WTC11 (cell line): ENCODE data around the gene NIF3L1. TPM values are rescaled to one million over a fixed set of nuclear protein-coding genes. Genes with fewer than 3 reads are reported as not detected.

ENCODE experiments used
- ATAC-seq: fragments of 200-7000 bp; cut with Tn5 transposase; 2 replicates; pipeline ENCODE4 v1.10.0; 2021; ENCODE audit warnings: mild to moderate bottlenecking, moderate library complexity
- CTCF ChIA-PET: fragments of 300-600 bp; sonication (Branson Sonifier 250); formaldehyde crosslinking; loops from one replicate; lab custom pipeline; 2021; ENCODE audit warnings: antibody characterized with exemption; lab: Charles Lee
- POLR2A ChIA-PET: fragments of 350-600 bp; sonication (Branson Sonifier 250); formaldehyde crosslinking; loops from one replicate; lab custom pipeline; 2021; ENCODE audit warnings: antibody characterized with exemption; lab: Charles Lee
- DNase-seq: peaks from one replicate; pipeline ENCODE4 v3.0.0; 2021; ENCODE audit warnings: low spot score
- H3K27ac Mint-ChIP-seq: 2 replicates; pipeline ENCODE4 v1.8.0; 2021; ENCODE audit warnings: mixed read lengths
- H3K27me3 Mint-ChIP-seq: 2 replicates; pipeline ENCODE4 v1.8.0; 2021; ENCODE audit warnings: low read depth, mild to moderate bottlenecking, moderate library complexity, mixed read lengths
- H3K36me3 Mint-ChIP-seq: 2 replicates; pipeline ENCODE4 v1.8.0; 2021; ENCODE audit warnings: mixed read lengths
- H3K4me1 Mint-ChIP-seq: 2 replicates; pipeline ENCODE4 v1.8.0; 2022; ENCODE audit warnings: mixed read lengths
- H3K4me3 Mint-ChIP-seq: 2 replicates; pipeline ENCODE4 v1.8.0; 2021; ENCODE audit warnings: mild to moderate bottlenecking, moderate library complexity, mixed read lengths
- H3K9me3 Mint-ChIP-seq: 2 replicates; pipeline ENCODE4 v1.8.0; 2021; ENCODE audit warnings: mixed read lengths
- ATF3 ChIP-seq: sonication (generic); formaldehyde crosslinking; conservative IDR thresholded peaks from 2 replicates; pipeline ENCODE4 v1.8.1; 2022; ENCODE audit warnings: mild to moderate bottlenecking, missing genetic modification reagents
- CBFB ChIP-seq: sonication (generic); formaldehyde crosslinking; IDR thresholded peaks from 2 replicates; pipeline ENCODE4 v1.8.1; 2022; ENCODE audit warnings: mild to moderate bottlenecking, low read depth, missing genetic modification reagents
- CREM ChIP-seq: sonication (generic); formaldehyde crosslinking; IDR thresholded peaks from 2 replicates; pipeline ENCODE4 v1.8.1; 2022; ENCODE audit warnings: mild to moderate bottlenecking, missing genetic modification reagents, moderate library complexity
- E2F5 ChIP-seq: sonication (generic); formaldehyde crosslinking; IDR thresholded peaks from 2 replicates; pipeline ENCODE4 v1.8.1; 2022; ENCODE audit warnings: mild to moderate bottlenecking, moderate library complexity, missing genetic modification reagents
- EMX1 ChIP-seq: fragments of 250-450 bp; sonication (Bioruptor Pico); IDR thresholded peaks from 2 replicates; pipeline ENCODE4 v1.8.0; 2021; ENCODE audit warnings: mild to moderate bottlenecking
- ERG ChIP-seq: fragments of 250-450 bp; sonication (Bioruptor Pico); IDR thresholded peaks from 2 replicates; pipeline ENCODE4 v1.8.0; 2021; ENCODE audit warnings: mild to moderate bottlenecking
- ETV6 ChIP-seq: sonication (generic); formaldehyde crosslinking; IDR thresholded peaks from 2 replicates; pipeline ENCODE4 v1.8.1; 2022; ENCODE audit warnings: mild to moderate bottlenecking, missing genetic modification reagents
- FOXJ3 ChIP-seq: sonication (generic); formaldehyde crosslinking; IDR thresholded peaks from 2 replicates; pipeline ENCODE4 v1.9.0; 2021; ENCODE audit warnings: missing genetic modification reagents, mild to moderate bottlenecking, borderline replicate concordance
- FOXK1 ChIP-seq: sonication (generic); formaldehyde crosslinking; IDR thresholded peaks from 2 replicates; pipeline ENCODE4 v1.8.0; 2022; ENCODE audit warnings: mild to moderate bottlenecking, moderate library complexity, missing genetic modification reagents
- FOXP1 ChIP-seq: sonication (generic); formaldehyde crosslinking; IDR thresholded peaks from 2 replicates; pipeline ENCODE4 v1.8.0; 2022; ENCODE audit warnings: missing genetic modification reagents, mild to moderate bottlenecking, moderate library complexity, borderline replicate concordance
- GTF2I ChIP-seq: fragments of 250-450 bp; sonication (Bioruptor Pico); conservative IDR thresholded peaks from 2 replicates; pipeline ENCODE4 v1.4.0; 2021; ENCODE audit warnings: mild to moderate bottlenecking
- IRF2 ChIP-seq: sonication (generic); formaldehyde crosslinking; IDR thresholded peaks from 2 replicates; pipeline ENCODE4 v1.8.0; 2022; ENCODE audit warnings: low read depth, missing genetic modification reagents, borderline replicate concordance
- MAX ChIP-seq: sonication (generic); formaldehyde crosslinking; IDR thresholded peaks from 2 replicates; pipeline ENCODE4 v1.8.0; 2022; ENCODE audit warnings: mild to moderate bottlenecking, missing genetic modification reagents
- NFATC4 ChIP-seq: fragments of 250-450 bp; sonication (Bioruptor Pico); IDR thresholded peaks from 2 replicates; pipeline ENCODE4 v1.9.0; 2021; ENCODE audit warnings: mild to moderate bottlenecking
- NFE2L1 ChIP-seq: sonication (generic); formaldehyde crosslinking; IDR thresholded peaks from 2 replicates; pipeline ENCODE4 v1.8.1; 2023; ENCODE audit warnings: missing genetic modification reagents
- OVOL2 ChIP-seq: fragments of 250-450 bp; sonication (Bioruptor Pico); IDR thresholded peaks from 2 replicates; pipeline ENCODE4 v1.9.0; 2021; ENCODE audit warnings: mild to moderate bottlenecking, borderline replicate concordance
- RELA ChIP-seq: sonication (generic); formaldehyde crosslinking; IDR thresholded peaks from 2 replicates; pipeline ENCODE4 v1.8.1; 2022; ENCODE audit warnings: missing genetic modification reagents, mild to moderate bottlenecking, borderline replicate concordance
- RORB ChIP-seq: fragments of 250-450 bp; sonication (Bioruptor Pico); IDR thresholded peaks from 2 replicates; pipeline ENCODE4 v1.9.0; 2021; ENCODE audit warnings: mild to moderate bottlenecking
- SOX15 ChIP-seq: fragments of 250-450 bp; sonication (Bioruptor Pico); IDR thresholded peaks from 2 replicates; pipeline ENCODE4 v1.9.0; 2021; ENCODE audit warnings: mild to moderate bottlenecking
- SP1 ChIP-seq: sonication (generic); formaldehyde crosslinking; conservative IDR thresholded peaks from 2 replicates; pipeline ENCODE4 v1.8.1; 2022; ENCODE audit warnings: missing genetic modification reagents
- TCF7 ChIP-seq: sonication (generic); formaldehyde crosslinking; IDR thresholded peaks from 2 replicates; pipeline ENCODE4 v1.8.0; 2022; ENCODE audit warnings: mild to moderate bottlenecking, low read depth, missing genetic modification reagents, moderate library complexity
- TEAD1 ChIP-seq: sonication (generic); formaldehyde crosslinking; IDR thresholded peaks from 2 replicates; pipeline ENCODE4 v1.8.0; 2022; ENCODE audit warnings: mild to moderate bottlenecking, missing genetic modification reagents
- ZMAT4 ChIP-seq: fragments of 250-450 bp; sonication (Bioruptor Pico); IDR thresholded peaks from 2 replicates; pipeline ENCODE4 v1.9.0; 2021; ENCODE audit warnings: mild to moderate bottlenecking
- ZNF263 ChIP-seq: sonication (generic); formaldehyde crosslinking; IDR thresholded peaks from 2 replicates; pipeline ENCODE4 v1.8.1; 2022; ENCODE audit warnings: low read depth, mild to moderate bottlenecking, moderate library complexity, missing genetic modification reagents
- ZNF281 ChIP-seq: sonication (generic); formaldehyde crosslinking; IDR thresholded peaks from 2 replicates; pipeline ENCODE4 v1.8.0; 2023; ENCODE audit warnings: mild to moderate bottlenecking, missing genetic modification reagents
- ZNF317 ChIP-seq: sonication (generic); formaldehyde crosslinking; IDR thresholded peaks from 2 replicates; pipeline ENCODE4 v1.8.1; 2023; ENCODE audit warnings: low read depth, mild to moderate bottlenecking, moderate library complexity, missing genetic modification reagents, borderline replicate concordance
- ZNF416 ChIP-seq: fragments of 250-450 bp; sonication (Bioruptor Pico); IDR thresholded peaks from 2 replicates; pipeline ENCODE4 v1.9.0; 2021; ENCODE audit warnings: mild to moderate bottlenecking, inconsistent platforms
- ZNF671 ChIP-seq: fragments of 250-450 bp; sonication (Bioruptor Pico); IDR thresholded peaks from 2 replicates; pipeline ENCODE4 v1.8.0; 2021; ENCODE audit warnings: mild to moderate bottlenecking
- total RNA-seq: library from RNA; stranded (reverse); gene quantifications from 3 replicates; pipeline ENCODE4 v1.2.3, GENCODE V29; 2021

The NIF3L1 gene
- total RNA-seq, 1 experiment from 2014 or later = 49.1 TPM

- H3K27me3 Mint-ChIP-seq = no peaks in the 10 kb centered on the region
- H3K9me3 Mint-ChIP-seq = no peaks in the 10 kb centered on the region
- peaks cover 14% of the 10 kb centered on the region for H3K36me3 Mint-ChIP-seq
- no peak for DNase-seq
- peak overlapping the region; percentile 15; the same call in 1 of the 2 replicates for H3K27ac Mint-ChIP-seq
- ATAC-seq = no peak
- POLR2A ChIA-PET = interaction anchor here (0.6 to 0.9 kb wide), 2 partner anchors 17 to 350 kb away, joined by 3 read pairs; no protein-coding TSS in a partner anchor
- H3K4me1 Mint-ChIP-seq = peaks cover 3% of the 10 kb centered on the region; the same call in 1 of the 2 replicates
- no peak overlapping the region for H3K4me3 Mint-ChIP-seq
- CTCF ChIA-PET = interaction anchor here (1.5 kb wide), 1 partner anchor 363 kb away, joined by 5 read pairs; no protein-coding TSS in a partner anchor
- TF ChIP-seq SP1 (no peak), MAX (no peak), FOXK1 (no peak), ZNF671 (CRISPR knock-in tag) (no peak), IRF2 (CRISPR knock-in tag) (no peak), SOX15 (no peak), RORB (CRISPR knock-in tag) (no peak), TCF7 (CRISPR knock-in tag) (no peak)
- TF ChIP-seq, all 79 proteins: peak for 0
Measured at GRCh38 chr2:200869014-200869413, 20.2 kb upstream of the NIF3L1 start.

- no peaks in the 10 kb centered on the region for H3K27me3 Mint-ChIP-seq
- no peaks in the 10 kb centered on the region for H3K9me3 Mint-ChIP-seq
- DNase-seq (no peak), ATAC-seq (no peak)
- H3K4me3 Mint-ChIP-seq = no peak overlapping the region
- TF ChIP-seq NFE2L1 (CRISPR knock-in tag) = no peak
- TF ChIP-seq TEAD1 (CRISPR knock-in tag) = no peak
- no peak for TF ChIP-seq EMX1 (CRISPR knock-in tag)
- H3K36me3 Mint-ChIP-seq = peaks cover 31% of the 10 kb centered on the region
- no peaks in the 10 kb centered on the region for H3K4me1 Mint-ChIP-seq
- no peak overlapping the region for H3K27ac Mint-ChIP-seq
- ChIA-PET CTCF (no interaction called here), POLR2A (no interaction called here)
Measured at GRCh38 chr2:200871151-200871550, 18.0 kb upstream of the NIF3L1 start.

GRCh38 chr2:200873560-200873959, 15.6 kb upstream of the NIF3L1 start:
- CTCF ChIA-PET = no interaction called here
- Mint-ChIP-seq H3K4me3 (no peak overlapping the region), H3K9me3 (no peaks in the 10 kb centered on the region), H3K4me1 (no peaks in the 10 kb centered on the region), H3K27me3 (no peaks in the 10 kb centered on the region), H3K27ac (no peak overlapping the region), H3K36me3 (peaks cover 39% of the 10 kb centered on the region)
- DNase-seq (no peak), ATAC-seq (no peak)
- POLR2A ChIA-PET = no interaction called here
- no peak for TF ChIP-seq CREM (CRISPR knock-in tag)
- no peak for TF ChIP-seq E2F5 (CRISPR knock-in tag)
- no peak for TF ChIP-seq ATF3 (CRISPR knock-in tag)
- TF ChIP-seq RELA (CRISPR knock-in tag) = no peak
- no peak for TF ChIP-seq GTF2I (CRISPR knock-in tag)
- TF ChIP-seq FOXJ3 (CRISPR knock-in tag) = no peak
- no peak for TF ChIP-seq EMX1 (CRISPR knock-in tag)
- TF ChIP-seq ETV6 = no peak
- TF ChIP-seq RORB (CRISPR knock-in tag) = no peak
- TF ChIP-seq ERG (CRISPR knock-in tag) = no peak
- TF ChIP-seq SOX15 = no peak
- TF ChIP-seq ZNF263 (CRISPR knock-in tag) = no peak
- no peak for TF ChIP-seq CBFB (CRISPR knock-in tag)
- no peak for TF ChIP-seq NFATC4
- TF ChIP-seq OVOL2 (CRISPR knock-in tag) = no peak
- no peak for TF ChIP-seq ZMAT4 (CRISPR knock-in tag)
- no peak for TF ChIP-seq ZNF317 (CRISPR knock-in tag)
- no peak for TF ChIP-seq FOXP1 (CRISPR knock-in tag)
- TF ChIP-seq ZNF416 (CRISPR knock-in tag) = no peak
- TF ChIP-seq ZNF281 (CRISPR knock-in tag) = no peak
